Measurements from ENCODE around the gene SAG.

DNA sequence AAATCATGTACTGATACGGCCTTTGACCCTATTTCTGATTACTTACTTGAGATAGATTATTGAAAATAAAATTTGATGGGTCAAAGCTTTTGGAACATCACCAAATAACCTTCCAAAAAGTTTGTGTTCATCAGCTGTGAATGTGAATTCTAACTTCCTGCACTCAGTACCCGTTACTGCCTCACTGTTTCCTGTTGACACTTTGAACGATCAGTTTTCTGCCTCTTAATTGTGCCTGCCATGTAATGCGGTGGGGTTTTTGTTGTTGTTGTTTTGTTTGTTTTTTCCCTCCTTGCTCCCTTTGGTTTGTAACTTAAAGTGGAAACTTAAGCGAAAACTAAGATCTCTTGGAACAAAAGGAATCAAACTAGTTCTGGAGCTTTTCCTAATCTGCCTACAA lies 37.2 kb upstream of the SAG start:
- TF ChIP-seq POLR2AphosphoS5 (IDR thresholded peaks at IDR 0.05; ENCODE audit: low read depth, low read length), result no peak
- no peak for TF ChIP-seq POLR2A (IDR thresholded peaks at IDR 0.05; ENCODE audit: low read depth, low read length)
